C4-2B (cell line): Measurements from ENCODE around the gene BMPR1B.

Experiments used
- CTCF ChIP-seq: fragments of 450-650 bp; conservative IDR thresholded peaks from 2 replicates; pipeline ENCODE4 v1.5.1; 2017; ENCODE audit warnings: mild to moderate bottlenecking
- ZFX ChIP-seq: fragments of 450-650 bp; IDR thresholded peaks from 2 replicates; pipeline ENCODE4 v1.6.1; 2017

- TF ChIP-seq CTCF = no peak
- TF ChIP-seq ZFX = no peak
Measured at GRCh38 chr4:94834501-94834900, 76.7 kb downstream of the BMPR1B start.
